AG04450 (cell line): ENCODE results near the gene ANKRD10. TPM values are rescaled to one million over a fixed set of nuclear protein-coding genes. Genes with fewer than 3 reads are reported as not detected.

Experiments
- CTCF ChIA-PET: fragments of 300-600, 350-600 bp; formaldehyde crosslinking; extraction: SDS; loops from one replicate; lab custom pipeline; 2022; ENCODE audit warnings: antibody characterized with exemption, inconsistent platforms; lab: Charles Lee
- POLR2A ChIA-PET: fragments of 350-600 bp; formaldehyde crosslinking; extraction: SDS; loops from one replicate; lab custom pipeline; 2021; ENCODE audit warnings: antibody characterized with exemption, inconsistent platforms; lab: Yijun Ruan, JAX
- DNase-seq: peaks from one replicate; pipeline ENCODE4 v3.0.0-alpha.2; 2011; ENCODE audit warnings: low read depth, low spot score
- H3K27ac ChIP-seq: one replicate; pipeline ENCODE4 v1.5.1; 2012; ENCODE audit warnings: low read depth, low read length, control low read depth
- H3K27me3 ChIP-seq: one replicate; pipeline ENCODE4 v1.6.0; 2012; ENCODE audit warnings: low read length; ENCODE audit not compliant: control insufficient read depth, insufficient read depth
- H3K4me3 ChIP-seq: 2 replicates; pipeline ENCODE4 v1.5.1; 2011; ENCODE audit warnings: mild to moderate bottlenecking, low read depth, low read length, control low read depth
- H3K9me3 ChIP-seq: 2 replicates; pipeline ENCODE4 v1.5.1; 2012; ENCODE audit warnings: low read length; ENCODE audit not compliant: control insufficient read depth, insufficient read depth
- CTCF ChIP-seq: IDR thresholded peaks from 2 replicates; pipeline ENCODE4 v1.5.1; 2011; ENCODE audit warnings: low read depth, low read length, control low read depth, inconsistent platforms
- polyA plus RNA-seq: library from polyadenylated mRNA; depleted of rRNA; stranded (reverse); fragments of >200 nt; gene quantifications from 2 replicates; pipeline ENCODE4 v1.2.3, GENCODE V29; 2011

The ANKRD10 gene
- polyA plus RNA-seq, 1 experiment, result 105 TPM

- no peak for TF ChIP-seq CTCF
- ChIA-PET POLR2A (no interaction called here), CTCF (interaction anchor here (0.8 to 1.3 kb wide), 4 partner anchors 13 to 185 kb away, joined by 3 to 4 read pairs (median 4); no protein-coding TSS in a partner anchor)
- DNase-seq, result no peak
- Histone ChIP-seq H3K9me3 (no peaks in the 10 kb centered on the region), H3K27ac (no peak overlapping the region), H3K4me3 (no peak overlapping the region), H3K27me3 (no peaks in the 10 kb centered on the region)
Observed at GRCh38 chr13:110902370-110902769, 12.5 kb downstream of the ANKRD10 start.

DNA sequence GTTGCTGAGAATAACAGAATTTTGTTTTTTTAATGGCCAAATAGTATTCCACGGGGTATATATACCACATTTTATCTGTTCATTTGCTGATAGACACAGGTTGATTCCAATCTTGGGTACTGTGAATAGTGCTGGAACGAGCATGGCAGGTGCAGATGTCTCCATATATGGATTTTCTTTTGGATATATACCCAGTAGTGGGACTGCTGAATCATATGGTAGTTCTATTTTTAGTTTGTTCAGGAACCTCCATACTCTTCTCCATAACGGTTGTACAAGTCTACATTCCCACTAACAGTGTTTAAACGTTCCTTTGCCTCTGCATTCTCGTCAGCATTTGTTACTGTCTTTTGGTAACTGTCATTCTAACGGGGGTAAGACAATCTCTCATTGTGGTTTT is 17.3 kb downstream of the ANKRD10 start:
- H3K27me3 ChIP-seq, result no peaks in the 10 kb centered on the region
- POLR2A ChIA-PET, result no interaction called here
- DNase-seq, result no peak
- no peak overlapping the region for H3K27ac ChIP-seq
- TF ChIP-seq CTCF, result no peak
- no peaks in the 10 kb centered on the region for H3K9me3 ChIP-seq
- no peak overlapping the region for H3K4me3 ChIP-seq
- CTCF ChIA-PET, result no interaction called here

GRCh38 chr13:110897014-110897413 is 17.9 kb downstream of the ANKRD10 start:
- Histone ChIP-seq H3K27ac (no peak overlapping the region), H3K9me3 (no peaks in the 10 kb centered on the region), H3K4me3 (no peak overlapping the region), H3K27me3 (no peaks in the 10 kb centered on the region)
- TF ChIP-seq CTCF, result no peak
- CTCF ChIA-PET, result no interaction called here
- POLR2A ChIA-PET, result no interaction called here
- no peak for DNase-seq

DNA sequence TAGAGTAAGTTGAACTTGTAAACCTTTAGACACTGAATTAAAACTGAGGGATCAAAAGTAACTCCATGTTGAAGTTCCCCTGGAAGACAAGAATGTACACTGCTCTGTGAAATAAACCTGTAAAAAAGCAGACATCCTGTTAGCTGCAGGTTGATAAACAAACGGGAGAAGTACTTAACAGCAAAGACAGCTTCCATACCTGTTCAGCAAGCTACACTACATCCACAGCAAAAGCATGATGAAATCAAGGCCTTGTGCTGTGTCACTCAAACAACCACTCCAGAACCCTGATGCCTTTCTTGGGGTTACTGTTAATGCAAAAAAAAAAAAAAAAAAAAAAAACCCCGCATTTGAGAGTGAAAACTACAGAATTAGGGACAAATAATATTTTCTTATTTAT is 20.8 kb downstream of the ANKRD10 start:
- Histone ChIP-seq H3K27me3 (no peaks in the 10 kb centered on the region), H3K9me3 (no peaks in the 10 kb centered on the region), H3K27ac (no peak overlapping the region), H3K4me3 (no peak overlapping the region)
- POLR2A ChIA-PET, result no interaction called here
- TF ChIP-seq CTCF, result no peak
- CTCF ChIA-PET, result interaction anchor here (1.5 to 1.8 kb wide), 2 partner anchors 21 to 174 kb away, joined by 4 to 8 read pairs; no protein-coding TSS in a partner anchor
- no peak for DNase-seq

- no peak for TF ChIP-seq CTCF
- H3K9me3 ChIP-seq, result no peaks in the 10 kb centered on the region
- DNase-seq, result no peak
- H3K27me3 ChIP-seq, result no peaks in the 10 kb centered on the region
- ChIA-PET CTCF (interaction anchor here (1.8 kb wide), 1 partner anchor 22 kb away, joined by 8 read pairs; no protein-coding TSS in a partner anchor), POLR2A (no interaction called here)
- H3K4me3 ChIP-seq, result no peak overlapping the region
- H3K27ac ChIP-seq, result no peak overlapping the region
Observed at GRCh38 chr13:110893571-110893970, 21.3 kb downstream of the ANKRD10 start.
